GM19467 (cell line): Measurements from ENCODE around the gene HSF5.

Experiments used
- ATAC-seq: cut with Tn5 transposase; IDR thresholded peaks from one replicate; pipeline ENCODE4 v1.9.1; 2021; ENCODE audit warnings: mild to moderate bottlenecking, moderate library complexity; ENCODE audit not compliant: unreplicated experiment

The HSF5 gene

GRCh38 chr17:58487589-58488427 is at the start of gene HSF5:
HSF5 (minus strand) TSS chr17:58488408; CDS start chr17:58488274, 134 bp downstream.
- ATAC-seq: no peak

GRCh38 chr17:58537266-58537665 is 49.1 kb upstream of the HSF5 start:
- ATAC-seq: no peak

- ATAC-seq: no peak
Measured at GRCh38 chr17:58536542-58536941, 48.3 kb upstream of the HSF5 start.

- no peak for ATAC-seq
Measured at GRCh38 chr17:58535431-58535830, 47.2 kb upstream of the HSF5 start.

- no peak for ATAC-seq
Measured at GRCh38 chr17:58534901-58535421, 46.8 kb upstream of the HSF5 start.

- no peak for ATAC-seq
Measured at GRCh38 chr17:58534331-58534730, 46.1 kb upstream of the HSF5 start.

GRCh38 chr17:58533616-58534188 is 45.5 kb upstream of the HSF5 start:
- ATAC-seq: no peak

GRCh38 chr17:58532555-58532951 is 44.3 kb upstream of the HSF5 start:
- no peak for ATAC-seq

- no peak for ATAC-seq
Measured at GRCh38 chr17:58531661-58532554, 43.7 kb upstream of the HSF5 start.

GRCh38 chr17:58531122-58531521 is 42.9 kb upstream of the HSF5 start:
- ATAC-seq: no peak

GRCh38 chr17:58530655-58531054 is 42.4 kb upstream of the HSF5 start:
- no peak for ATAC-seq

GRCh38 chr17:58529275-58529674 is 41.1 kb upstream of the HSF5 start:
- no peak for ATAC-seq

- no peak for ATAC-seq
Measured at GRCh38 chr17:58528443-58528842, 40.2 kb upstream of the HSF5 start.

GRCh38 chr17:58527949-58528348 is 39.7 kb upstream of the HSF5 start:
- ATAC-seq: no peak

GRCh38 chr17:58527306-58527705 is 39.1 kb upstream of the HSF5 start:
- ATAC-seq: no peak

GRCh38 chr17:58525239-58525638 is 37.0 kb upstream of the HSF5 start:
- no peak for ATAC-seq

- no peak for ATAC-seq
Measured at GRCh38 chr17:58521680-58522079, 33.5 kb upstream of the HSF5 start.

GRCh38 chr17:58520843-58521430 is 32.7 kb upstream of the HSF5 start:
- ATAC-seq: no peak

GRCh38 chr17:58517928-58518609 is 29.9 kb upstream of the HSF5 start:
- peak; percentile 82 for ATAC-seq

- ATAC-seq: no peak
Measured at GRCh38 chr17:58517378-58517927, 29.2 kb upstream of the HSF5 start.
